A549 (cell line): ENCODE results near the gene FAM180A. TPM values are rescaled to one million over a fixed set of nuclear protein-coding genes. Genes with fewer than 3 reads are reported as not detected.
A peak's percentile ranks its signal among the peaks of the same experiment; 100 is the strongest.

Experiments used
- ATAC-seq, 2 experiments: fragments of 200-7000 bp in 1 of 2; fragments of >200 bp in 1 of 2; cut with Nextera tagmentation in 1 of 2; cut with Tn5 transposase in 1 of 2; 3 replicates each; pipeline versions ENCODE4 v1.8.0 to v1.9.1; 2018 to 2020; ENCODE audit warnings: mild to moderate bottlenecking in 1 of 2, moderate library complexity in 1 of 2
- CTCF ChIA-PET: fragments of 300-600 bp; sonication (Branson Sonifier 250); formaldehyde crosslinking; extraction: SDS; loops from one replicate; lab custom pipeline; 2021; ENCODE audit warnings: antibody characterized with exemption, inconsistent platforms; lab: Yijun Ruan, JAX
- POLR2A ChIA-PET: fragments of 350-600 bp; formaldehyde crosslinking; extraction: SDS; loops from one replicate; lab custom pipeline; 2021; ENCODE audit warnings: antibody characterized with exemption, inconsistent platforms; lab: Yijun Ruan, JAX
- DNase-seq, 2 experiments: peaks; one replicate each; pipeline versions ENCODE4 v3.0.0 to v3.0.0-alpha.2; 2011 to 2016; ENCODE audit warnings: low read depth in 1 of 2, low spot score in 1 of 2
- FAIRE-seq: peaks from 2 replicates; lab custom pipeline; 2011; peaks lifted over from hg19 to GRCh38; lab: Jason Lieb, UNC
- H3K27ac ChIP-seq, 2 experiments: fragments of >200 bp; sonication (Bioruptor Twin); formaldehyde crosslinking; 3 replicates each; pipeline ENCODE4 v1.5.1; 2016 to 2017
- H3K4me1 ChIP-seq: fragments of >200 bp; sonication (Bioruptor Twin); formaldehyde crosslinking; 3 replicates; pipeline ENCODE4 v1.6.1; 2016
- H3K4me2 ChIP-seq: fragments of >200 bp; sonication (Bioruptor Twin); formaldehyde crosslinking; 3 replicates; pipeline ENCODE4 v1.6.1; 2016
- H3K4me3 ChIP-seq: fragments of >200 bp; sonication (Bioruptor Twin); formaldehyde crosslinking; 3 replicates; pipeline ENCODE4 v1.5.1; 2016
- H3K9me3 ChIP-seq: fragments of >200 bp; sonication (Bioruptor Twin); formaldehyde crosslinking; 3 replicates; pipeline ENCODE4 v1.6.1; 2016
- CBX2 ChIP-seq: fragments of 200-600 bp; sonication (generic); IDR thresholded peaks from 2 replicates; pipeline ENCODE4 v1.6.1; 2016; ENCODE audit warnings: low read depth, mild to moderate bottlenecking, borderline replicate concordance
- CBX8 ChIP-seq: fragments of 200-600 bp; sonication (generic); IDR thresholded peaks from 2 replicates; pipeline ENCODE4 v1.6.1; 2016
- ESRRA ChIP-seq: fragments of 150-350 bp; IDR thresholded peaks from 2 replicates; pipeline ENCODE4 v1.6.1; 2014; ENCODE audit warnings: mild to moderate bottlenecking, low read length, borderline replicate concordance
- FOSB ChIP-seq: fragments of 250-450 bp; sonication (Bioruptor Pico); IDR thresholded peaks from 2 replicates; pipeline ENCODE4 v1.5.0; 2020; ENCODE audit warnings: mild to moderate bottlenecking, moderate library complexity
- FOSL2 ChIP-seq, 2 experiments: fragments of 450-650 bp in 1 of 2; fragments of >200 bp in 1 of 2; sonication (Bioruptor Twin) in 1 of 2; formaldehyde crosslinking; IDR thresholded peaks; 2 replicates each; pipeline versions ENCODE4 v1.5.0 to v1.6.1; 2016 to 2020; ENCODE audit warnings: mild to moderate bottlenecking in 1 of 2, moderate library complexity in 1 of 2
- HDAC2 ChIP-seq: fragments of 200-600 bp; sonication (generic); IDR thresholded peaks from 2 replicates; pipeline ENCODE4 v1.6.1; 2016
- HEYL ChIP-seq: fragments of 250-450 bp; sonication (Bioruptor Pico); IDR thresholded peaks from 2 replicates; pipeline ENCODE4 v1.8.0; 2021; ENCODE audit warnings: mild to moderate bottlenecking, moderate library complexity
- HOXB5 ChIP-seq: fragments of 250-450 bp; sonication (Bioruptor Pico); IDR thresholded peaks from 2 replicates; pipeline ENCODE4 v1.5.0; 2020; ENCODE audit warnings: mild to moderate bottlenecking, moderate library complexity
- JUN ChIP-seq, 2 experiments: fragments of >200 bp; sonication (Bioruptor Twin); formaldehyde crosslinking; IDR thresholded peaks; 2 replicates in 1 of 2; 3 replicates in 1 of 2; pipeline ENCODE4 v1.6.1; 2016 to 2017
- KDM1A ChIP-seq: fragments of 200-600 bp; sonication (generic); IDR thresholded peaks from 2 replicates; pipeline ENCODE4 v1.6.1; 2016; ENCODE audit warnings: low read depth, mild to moderate bottlenecking
- MAFK ChIP-seq: fragments of 450-650 bp; IDR thresholded peaks from 2 replicates; pipeline ENCODE4 v1.6.1; 2014; ENCODE audit not compliant: partially characterized antibody
- MAZ ChIP-seq: fragments of 150-350 bp; IDR thresholded peaks from 2 replicates; pipeline ENCODE4 v1.6.1; 2014; ENCODE audit warnings: antibody characterized with exemption, low read depth, low read length, borderline replicate concordance
- NFE2L2 ChIP-seq: fragments of 150-350 bp; conservative IDR thresholded peaks from 2 replicates; pipeline ENCODE4 v1.6.1; 2014; ENCODE audit warnings: low read length
- POLR2A ChIP-seq: IDR thresholded peaks from 2 replicates; pipeline ENCODE4 v1.6.1; 2012; ENCODE audit warnings: mild to moderate bottlenecking, low read length
- POLR2AphosphoS2 ChIP-seq: conservative IDR thresholded peaks from 2 replicates; pipeline ENCODE4 v1.6.1; 2012; ENCODE audit warnings: low read length, improper control_type of control experiment, inconsistent platforms
- RFX5 ChIP-seq: fragments of 450-650 bp; IDR thresholded peaks from 2 replicates; pipeline ENCODE4 v1.7.1; 2014; ENCODE audit warnings: antibody characterized with exemption, mild to moderate bottlenecking, moderate library complexity
- RNF2 ChIP-seq: fragments of 200-600 bp; sonication (generic); IDR thresholded peaks from 2 replicates; pipeline ENCODE4 v1.6.1; 2016; ENCODE audit warnings: low read depth, mild to moderate bottlenecking, antibody characterized with exemption, moderate library complexity, borderline replicate concordance
- SMC3 ChIP-seq: fragments of >200 bp; sonication (Bioruptor Twin); formaldehyde crosslinking; IDR thresholded peaks from 3 replicates; pipeline ENCODE4 v1.6.1; 2018; ENCODE audit warnings: inconsistent platforms
- TP53 ChIP-seq: fragments of 250-450 bp; sonication (Bioruptor Pico); IDR thresholded peaks from 2 replicates; pipeline ENCODE4 v1.5.0; 2021; ENCODE audit warnings: mild to moderate bottlenecking, moderate library complexity
- ZFP36 ChIP-seq: fragments of 450-650 bp; IDR thresholded peaks from 2 replicates; pipeline ENCODE4 v1.6.1; 2014; ENCODE audit warnings: borderline replicate concordance; ENCODE audit not compliant: partially characterized antibody
- ZNF302 ChIP-seq: fragments of 250-450 bp; sonication (Bioruptor Pico); IDR thresholded peaks from 2 replicates; pipeline ENCODE4 v1.9.0; 2021; ENCODE audit warnings: inconsistent platforms, mild to moderate bottlenecking, moderate library complexity
- ZSCAN20 ChIP-seq: fragments of 250-450 bp; sonication (Bioruptor Pico); IDR thresholded peaks from 2 replicates; pipeline ENCODE4 v1.8.0; 2022; ENCODE audit warnings: mild to moderate bottlenecking, moderate library complexity
- WGBS: methylation state at CpG from one replicate; pipeline ENCODE4 v1.1.6; 2017; ENCODE audit errors: missing lambda C conversion rate; 5-methylcytosine and 5-hydroxymethylcytosine counted together
- polyA plus RNA-seq, 4 experiments: library from polyadenylated mRNA; depleted of rRNA in 3 of 4; stranded (reverse); fragments of >200 nt; fragmentation: RNase III in 1 of 4; extraction: RNeasy Plus Mini Kit Qiagen cat#74134 plus additional on column Dnase treatment in 1 of 4; gene quantifications; 2 replicates in 3 of 4; 3 replicates in 1 of 4; pipeline ENCODE4 v1.2.3, GENCODE V29; 2011 to 2017
- TF ChIP-seq, protein P1 (sequence below): fragments of 250-450 bp; sonication (Bioruptor Pico); IDR thresholded peaks from 2 replicates; pipeline ENCODE4 v1.5.0; 2021; ENCODE audit warnings: mild to moderate bottlenecking, moderate library complexity, borderline replicate concordance
- TF ChIP-seq, protein P2 (sequence below): fragments of 450-650 bp; IDR thresholded peaks from 2 replicates; pipeline ENCODE4 v1.6.1; 2014; ENCODE audit warnings: antibody characterized with exemption

Gene FAM180A
- polyA plus RNA-seq, 2 of the 4 experiments (the other 2 are of a cell fraction), result not detected

DNA sequence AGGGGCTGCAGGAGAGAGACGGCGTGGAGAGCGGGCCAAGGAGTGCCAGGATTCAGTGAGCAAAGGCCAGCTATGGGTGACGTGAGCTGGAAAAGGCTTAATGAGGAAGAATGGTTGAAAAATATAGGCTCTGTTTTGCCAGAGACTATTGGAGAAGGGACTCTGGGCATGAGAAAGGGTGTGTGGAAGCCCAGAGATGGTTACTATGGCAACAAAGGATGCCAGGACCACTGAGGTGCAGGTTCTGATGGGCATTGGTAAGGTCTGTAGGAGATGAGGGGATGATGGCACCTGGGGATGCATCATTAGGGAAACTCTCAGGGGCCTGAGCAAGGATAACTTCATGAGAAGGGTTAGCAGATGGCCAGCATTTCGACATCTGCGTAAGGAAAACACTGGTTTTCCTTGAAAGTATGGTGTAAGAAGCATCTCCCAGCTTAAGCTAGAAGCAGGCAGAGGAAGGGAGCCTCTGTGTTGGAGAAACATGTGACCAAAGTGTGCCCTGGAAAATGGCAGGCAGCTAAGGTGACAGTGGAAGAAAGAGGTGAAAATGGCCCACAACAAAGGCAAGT lies 21.6 kb upstream of the FAM180A start:
- CTCF ChIA-PET, result no interaction called here
- 81% methylated on average over 6 of the region's 6 CpGs for WGBS
- Histone ChIP-seq H3K4me2 (no peak overlapping the region), H3K9me3 (no peaks in the 10 kb centered on the region), H3K4me3 (no peak overlapping the region), H3K27ac (no peak overlapping the region), H3K4me1 (peaks cover 20% of the 10 kb centered on the region)
- FAIRE-seq (no peak), ATAC-seq (no peak), DNase-seq (no peak)
- POLR2A ChIA-PET, result no interaction called here
- TF ChIP-seq CBX2 (no peak), POLR2A (no peak), TP53 (CRISPR knock-in tag) (no peak), NFE2L2 (no peak), HOXB5 (no peak)
- TF ChIP-seq, protein P1, sequence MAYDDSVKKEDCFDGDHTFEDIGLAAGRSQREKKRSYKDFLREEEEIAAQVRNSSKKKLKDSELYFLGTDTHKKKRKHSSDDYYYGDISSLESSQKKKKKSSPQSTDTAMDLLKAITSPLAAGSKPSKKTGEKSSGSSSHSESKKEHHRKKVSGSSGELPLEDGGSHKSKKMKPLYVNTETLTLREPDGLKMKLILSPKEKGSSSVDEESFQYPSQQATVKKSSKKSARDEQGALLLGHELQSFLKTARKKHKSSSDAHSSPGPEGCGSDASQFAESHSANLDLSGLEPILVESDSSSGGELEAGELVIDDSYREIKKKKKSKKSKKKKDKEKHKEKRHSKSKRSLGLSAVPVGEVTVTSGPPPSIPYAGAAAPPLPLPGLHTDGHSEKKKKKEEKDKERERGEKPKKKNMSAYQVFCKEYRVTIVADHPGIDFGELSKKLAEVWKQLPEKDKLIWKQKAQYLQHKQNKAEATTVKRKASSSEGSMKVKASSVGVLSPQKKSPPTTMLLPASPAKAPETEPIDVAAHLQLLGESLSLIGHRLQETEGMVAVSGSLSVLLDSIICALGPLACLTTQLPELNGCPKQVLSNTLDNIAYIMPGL (CRISPR knock-in tag), result no peak

DNA sequence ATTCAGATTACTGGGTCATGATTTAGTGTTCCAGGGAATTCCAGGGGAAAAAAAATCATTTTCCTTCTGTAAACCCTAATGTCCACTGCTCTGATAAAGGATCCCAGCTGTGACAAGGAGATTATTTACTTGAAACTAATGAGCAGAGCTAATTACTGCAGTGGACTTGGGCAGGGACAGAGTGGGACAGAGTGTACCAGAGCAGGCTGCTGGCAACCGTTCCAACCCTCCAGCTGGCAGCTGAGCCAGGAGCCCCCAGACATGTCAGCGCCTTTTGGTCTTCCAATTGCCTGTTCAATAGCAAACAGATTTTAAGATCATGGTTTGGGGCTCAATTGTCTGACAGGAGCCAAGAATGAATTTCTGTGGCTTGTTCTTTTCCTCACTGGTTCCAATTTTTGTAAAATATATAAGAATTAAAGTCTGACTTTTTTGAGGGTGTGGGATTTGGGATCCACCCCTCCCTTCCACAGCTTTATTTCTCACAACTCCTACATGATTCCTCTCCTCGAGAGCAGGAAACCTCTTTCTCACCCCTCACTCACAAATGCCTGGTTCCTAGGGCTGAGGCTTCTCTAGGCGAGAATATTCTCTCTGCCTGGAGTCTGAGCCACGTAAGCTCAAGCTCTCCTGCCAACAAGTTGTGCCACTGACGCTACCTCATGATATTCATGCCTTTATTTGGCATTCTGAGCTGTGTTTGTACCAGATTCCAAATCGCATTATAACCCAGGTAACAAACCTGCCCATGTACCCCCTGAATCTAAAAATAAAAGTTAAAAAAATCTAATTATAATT lies 20.6 kb upstream of the FAM180A start:
- H3K4me1 ChIP-seq, result peaks cover 15% of the 10 kb centered on the region; the same call in 2 of the 3 replicates
- no peak overlapping the region for H3K4me3 ChIP-seq
- TF ChIP-seq CBX8, result no peak
- no peak for TF ChIP-seq ESRRA
- WGBS, result 53% methylated on average over 7 of the region's 7 CpGs
- DNase-seq (no peak), ATAC-seq (no peak), FAIRE-seq (no peak)
- ChIA-PET POLR2A (no interaction called here), CTCF (interaction anchor here (0.8 to 1.0 kb wide), 3 partner anchors 10 to 97 kb away, joined by 3 read pairs; no protein-coding TSS in a partner anchor)
- H3K9me3 ChIP-seq, result no peaks in the 10 kb centered on the region
- H3K4me2 ChIP-seq, result no peak overlapping the region
- no peak overlapping the region for H3K27ac ChIP-seq

GRCh38 chr7:135768467-135768866 lies 19.9 kb upstream of the FAM180A start:
- H3K9me3 ChIP-seq, result no peaks in the 10 kb centered on the region
- TF ChIP-seq SMC3, result no peak
- no peak for TF ChIP-seq ZNF302 (CRISPR knock-in tag)
- TF ChIP-seq KDM1A, result no peak
- TF ChIP-seq HEYL (CRISPR knock-in tag), result no peak
- no peak for TF ChIP-seq HDAC2
- no peak for TF ChIP-seq MAZ
- no peak for TF ChIP-seq FOSB
- TF ChIP-seq, protein P2, sequence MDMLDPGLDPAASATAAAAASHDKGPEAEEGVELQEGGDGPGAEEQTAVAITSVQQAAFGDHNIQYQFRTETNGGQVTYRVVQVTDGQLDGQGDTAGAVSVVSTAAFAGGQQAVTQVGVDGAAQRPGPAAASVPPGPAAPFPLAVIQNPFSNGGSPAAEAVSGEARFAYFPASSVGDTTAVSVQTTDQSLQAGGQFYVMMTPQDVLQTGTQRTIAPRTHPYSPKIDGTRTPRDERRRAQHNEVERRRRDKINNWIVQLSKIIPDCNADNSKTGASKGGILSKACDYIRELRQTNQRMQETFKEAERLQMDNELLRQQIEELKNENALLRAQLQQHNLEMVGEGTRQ, result no peak
- TF ChIP-seq ESRRA, result no peak
- TF ChIP-seq POLR2AphosphoS2, result no peak
- TF ChIP-seq JUN (IDR thresholded peaks at IDR 0.05), result no peak
- no peak for TF ChIP-seq MAFK
- no peak for TF ChIP-seq RNF2
- TF ChIP-seq FOSL2 (IDR thresholded peaks at IDR 0.05), result no peak
- no peak for TF ChIP-seq FOSL2 (CRISPR knock-in tag; IDR thresholded peaks at IDR 0.05)
- no peak for TF ChIP-seq ZFP36
- TF ChIP-seq RFX5, result no peak
- no peak for TF ChIP-seq ZSCAN20 (CRISPR knock-in tag)
- 47% methylated on average over 4 of the region's 4 CpGs for WGBS
- peaks cover 8% of the 10 kb centered on the region; the same call in 2 of the 3 replicates for H3K4me1 ChIP-seq
- FAIRE-seq (no peak), DNase-seq (no peak), ATAC-seq (peak in 1 of 2 experiments; percentile 21; a peak in 1 of 6 replicates)
- H3K4me2 ChIP-seq, result no peak overlapping the region
- ChIA-PET CTCF (no interaction called here), POLR2A (no interaction called here)
- no peak overlapping the region for H3K4me3 ChIP-seq
- no peak overlapping the region for H3K27ac ChIP-seq
